K562 (cell line): ENCODE data around the gene LPCAT3. TPM values are rescaled to one million over a fixed set of nuclear protein-coding genes. Genes with fewer than 3 reads are reported as not detected.

Experiments
- ATAC-seq: fragments of 200-7000 bp; cut with Tn5 transposase; 3 replicates; pipeline ENCODE4 v1.9.1; 2020; ENCODE audit warnings: moderate library complexity
- BruUV-seq: library from RNA; stranded (reverse); fragments of 400-500 nt; replicated peaks from 2 replicates; lab custom pipeline; 2021; lab: Mats Ljungman, UMichigan
- CTCF ChIA-PET: fragments of 300-600 bp; formaldehyde crosslinking; extraction: SDS; loops from one replicate; lab custom pipeline; 2021; ENCODE audit warnings: low intra/inter-chr PET ratio; lab: Yijun Ruan, JAX
- POLR2A ChIA-PET: fragments of 300-600, 350-650 bp; sonication (Branson Sonifier 250); formaldehyde crosslinking; extraction: SDS; loops from one replicate; lab custom pipeline; 2021; ENCODE audit warnings: antibody characterized with exemption, inconsistent platforms; lab: Yijun Ruan, JAX
- DNase-seq, 4 experiments: peaks; one replicate each; pipeline versions ENCODE4 v3.0.0 to v3.0.0-alpha.2; 2011 to 2018; ENCODE audit warnings: low spot score in 3 of 4, mixed read lengths in 3 of 4; ENCODE audit errors: extremely low read depth in 1 of 4
- FAIRE-seq: peaks from 2 replicates; lab custom pipeline; 2011; peaks lifted over from hg19 to GRCh38; lab: Jason Lieb, UNC
- H2AFZ ChIP-seq: 2 replicates; pipeline ENCODE4 v1.6.0; 2011; ENCODE audit warnings: low read depth, low read length, control low read depth, inconsistent platforms
- H3K27ac ChIP-seq: fragments of 200-600 bp; 3 replicates; pipeline ENCODE4 v1.8.0; 2011; ENCODE audit warnings: low read depth, mild to moderate bottlenecking, control low read depth, inconsistent platforms, low read length, moderate library complexity, mixed read lengths; ENCODE audit errors: extremely low read depth
- H3K27me3 ChIP-seq, 2 experiments: fragments of 300-600 bp in 1 of 2; 2 replicates in 1 of 2; 3 replicates in 1 of 2; pipeline versions ENCODE4 v1.6.0 to v1.8.0; 2011; ENCODE audit warnings: inconsistent platforms in 2 of 2, low read length in 2 of 2, mild to moderate bottlenecking in 1 of 2, mixed read lengths in 1 of 2, moderate library complexity in 1 of 2; ENCODE audit not compliant: control insufficient read depth in 2 of 2, insufficient read depth in 2 of 2
- H3K36me3 ChIP-seq: fragments of 300-600 bp; 3 replicates; pipeline ENCODE4 v1.8.0; 2011; ENCODE audit warnings: mild to moderate bottlenecking, low read length, inconsistent platforms; ENCODE audit not compliant: control insufficient read depth, insufficient read depth
- H3K4me1 ChIP-seq, 2 experiments: fragments of 200-600 bp in 1 of 2; replicated peaks in 1 of 2; 2 replicates in 1 of 2; 3 replicates in 1 of 2; pipeline versions ENCODE4 v1.5.1 to v1.8.0; 2011; ENCODE audit warnings: inconsistent platforms in 2 of 2, low read length in 2 of 2, mild to moderate bottlenecking in 1 of 2, mixed read lengths in 1 of 2, moderate library complexity in 1 of 2; ENCODE audit not compliant: control insufficient read depth in 2 of 2, insufficient read depth in 2 of 2
- H3K4me2 ChIP-seq: 2 replicates; pipeline ENCODE4 v1.6.1; 2011; ENCODE audit warnings: low read length, control low read depth, inconsistent platforms, mixed read lengths; ENCODE audit not compliant: insufficient read depth
- H3K4me3 ChIP-seq: fragments of 200-600 bp; sonication (generic), shearing (Covaris generic); 2 replicates; pipeline ENCODE4 v1.5.1; 2016; ENCODE audit warnings: control low read depth, inconsistent platforms
- H3K79me2 ChIP-seq: fragments of 200-600 bp; 3 replicates; pipeline ENCODE4 v1.8.0; 2011; ENCODE audit warnings: low read length, inconsistent platforms; ENCODE audit not compliant: control insufficient read depth, insufficient read depth
- H3K9ac ChIP-seq, 2 experiments: 2 replicates each; pipeline versions ENCODE4 v1.6.0 to v1.6.1; 2011; ENCODE audit warnings: low read depth in 2 of 2, low read length in 2 of 2, control low read depth in 1 of 2, inconsistent platforms in 1 of 2, mild to moderate bottlenecking in 1 of 2, mixed read lengths in 1 of 2; ENCODE audit not compliant: insufficient read depth in 1 of 2
- H3K9me1 ChIP-seq: one replicate; pipeline ENCODE4 v1.6.0; 2011; ENCODE audit warnings: inconsistent platforms, mild to moderate bottlenecking, low read length, moderate library complexity; ENCODE audit not compliant: control insufficient read depth, insufficient read depth
- H3K9me3 ChIP-seq: replicated peaks from 2 replicates; pipeline ENCODE4 v1.5.1; 2011; ENCODE audit warnings: low read depth, low read length, inconsistent platforms; ENCODE audit not compliant: control insufficient read depth, insufficient read depth
- H4K20me1 ChIP-seq: replicated peaks from 2 replicates; pipeline ENCODE4 v1.6.1; 2011; ENCODE audit warnings: low read length, inconsistent platforms, mixed read lengths; ENCODE audit not compliant: control insufficient read depth, insufficient read depth
- C11orf30 ChIP-seq: fragments of 450-650 bp; IDR thresholded peaks from 2 replicates; pipeline ENCODE4 v1.6.1; 2016; ENCODE audit warnings: low read depth, mild to moderate bottlenecking
- DNMT1 ChIP-seq: fragments of 450-650 bp; IDR thresholded peaks from 2 replicates; pipeline ENCODE4 v1.6.1; 2016; ENCODE audit warnings: antibody characterized with exemption, mild to moderate bottlenecking
- MAFF ChIP-seq: IDR thresholded peaks from 2 replicates; pipeline ENCODE4 v1.6.1; 2012; ENCODE audit warnings: low read length, improper control_type of control experiment
- MAFG ChIP-seq: fragments of 450-650 bp; conservative IDR thresholded peaks from 2 replicates; pipeline ENCODE4 v1.6.1; 2016; ENCODE audit warnings: missing genetic modification characterization, missing compliant biosample characterization
- MAFK ChIP-seq: IDR thresholded peaks from 2 replicates; pipeline ENCODE4 v1.6.1; 2011; ENCODE audit warnings: low read length, improper control_type of control experiment
- MYC ChIP-seq, 2 experiments: fragments of 250-450 bp in 1 of 2; sonication (Bioruptor Pico) in 1 of 2; IDR thresholded peaks; 2 replicates each; pipeline versions ENCODE4 v1.5.1 to v1.6.1; 2012 to 2021; ENCODE audit warnings: low read depth in 2 of 2, borderline replicate concordance in 1 of 2, improper control_type of control experiment in 1 of 2, low read length in 1 of 2, mild to moderate bottlenecking in 1 of 2, moderate library complexity in 1 of 2
- NCOA6 ChIP-seq: fragments of 450-650 bp; IDR thresholded peaks from 2 replicates; pipeline ENCODE4 v1.6.1; 2017; ENCODE audit warnings: mild to moderate bottlenecking
- NR2F6 ChIP-seq: fragments of 450-650 bp; formaldehyde crosslinking; IDR thresholded peaks from 2 replicates; pipeline ENCODE4 v1.4.0; 2020; ENCODE audit warnings: mild to moderate bottlenecking
- SNIP1 ChIP-seq: fragments of 450-650 bp; IDR thresholded peaks from 2 replicates; pipeline ENCODE4 v1.7.1; 2017; ENCODE audit warnings: low read depth, mild to moderate bottlenecking
- ZNF316 ChIP-seq: fragments of 450-650 bp; IDR thresholded peaks from 2 replicates; pipeline ENCODE4 v1.6.1; 2016
- WGBS: fragments of 100-300 bp; shearing (Covaris generic); methylation state at CpG from one replicate; pipeline ENCODE4 v1.1.6; 2016; ENCODE audit warnings: low coverage, mixed read lengths; ENCODE audit not compliant: insufficient coverage; ENCODE audit errors: missing lambda C conversion rate; 5-methylcytosine and 5-hydroxymethylcytosine counted together
- in situ Hi-C: fragments of 300-500 bp; cut with MboI; formaldehyde crosslinking; loops from 4 replicates; pipeline ENCODE4 v1.15.0; 2018; ENCODE audit warnings: inconsistent platforms, mixed read lengths
- intact Hi-C: fragments of 100-400 bp; cut with micrococcal nuclease; formaldehyde crosslinking; loops from 2 replicates; pipeline ENCODE4 v1.14.2; 2022
- polyA plus RNA-seq, 8 experiments: library from polyadenylated mRNA; depleted of rRNA in 4 of 8; stranded (reverse) in 5 of 8; unstranded in 3 of 8; fragments of >200 nt; fragmentation: Nextera tagmentation in 2 of 8; fragmentation: Illumina TruSeq in 1 of 8; extraction: Ambion mirVana in 2 of 8; extraction: Trizol in 1 of 8; gene quantifications; 2 replicates each; pipeline versions ENCODE4 v1.2.1 to v1.2.3, GENCODE V29; 2011 to 2014; ENCODE audit warnings: inconsistent platforms in 1 of 8, missing spikeins in 1 of 8
- total RNA-seq, 7 experiments: library from RNA; depleted of rRNA in 6 of 7; stranded (reverse); fragments of >200 nt in 6 of 7; fragmentation: Illumina TruSeq in 2 of 7; extraction: Trizol in 2 of 7; gene quantifications; 2 replicates each; pipeline versions ENCODE4 v1.2.1 to v1.2.3, GENCODE V29; 2011 to 2021; ENCODE audit warnings: low replicate concordance in 1 of 7
- TF ChIP-seq, protein P1 (sequence below): sonication (generic); formaldehyde crosslinking; IDR thresholded peaks from 2 replicates; pipeline ENCODE4 v1.8.0; 2023; ENCODE audit warnings: missing genetic modification reagents, mild to moderate bottlenecking, borderline replicate concordance
- TF ChIP-seq, protein P2 (sequence below): sonication (generic); formaldehyde crosslinking; IDR thresholded peaks from 2 replicates; pipeline ENCODE4 v1.8.1; 2023; ENCODE audit warnings: missing genetic modification reagents, mild to moderate bottlenecking, borderline replicate concordance

Gene LPCAT3
- total and polyA plus RNA-seq, 9 of the 15 experiments (the other 6 are each of a cell fraction or from before 2014, with no cell fraction given): 4.9 to 52.5 (median 25.3) TPM

- POLR2A ChIA-PET: interaction anchor here (0.6 kb wide), 1 partner anchor 74 kb away, joined by 4 read pairs; no protein-coding TSS in a partner anchor
Measured at GRCh38 chr12:7065073-7065623, 46.9 kb upstream of the LPCAT3 start.

More at GRCh38 chr12:7065073-7065623, 46.9 kb upstream of the LPCAT3 start:
- CTCF ChIA-PET: no interaction called here
- no peaks in the 10 kb centered on the region for H3K79me2 ChIP-seq
- DNase-seq (no peak), FAIRE-seq (no peak), ATAC-seq (no peak)
- no peak overlapping the region for H3K4me3 ChIP-seq
- no peak overlapping the region for H3K4me2 ChIP-seq
- no peaks in the 10 kb centered on the region for H3K9me1 ChIP-seq
- H3K9me3 ChIP-seq: no peaks in the 10 kb centered on the region
- in situ Hi-C loops: no loop called here
- no peaks in the 10 kb centered on the region for H3K36me3 ChIP-seq
- WGBS: 32% methylated on average over 7 of the region's 7 CpGs
- H4K20me1 ChIP-seq: no peaks in the 10 kb centered on the region
- no peaks in the 10 kb centered on the region for H3K27me3 ChIP-seq
- no peak overlapping the region for H3K9ac ChIP-seq
- TF ChIP-seq, protein P1, sequence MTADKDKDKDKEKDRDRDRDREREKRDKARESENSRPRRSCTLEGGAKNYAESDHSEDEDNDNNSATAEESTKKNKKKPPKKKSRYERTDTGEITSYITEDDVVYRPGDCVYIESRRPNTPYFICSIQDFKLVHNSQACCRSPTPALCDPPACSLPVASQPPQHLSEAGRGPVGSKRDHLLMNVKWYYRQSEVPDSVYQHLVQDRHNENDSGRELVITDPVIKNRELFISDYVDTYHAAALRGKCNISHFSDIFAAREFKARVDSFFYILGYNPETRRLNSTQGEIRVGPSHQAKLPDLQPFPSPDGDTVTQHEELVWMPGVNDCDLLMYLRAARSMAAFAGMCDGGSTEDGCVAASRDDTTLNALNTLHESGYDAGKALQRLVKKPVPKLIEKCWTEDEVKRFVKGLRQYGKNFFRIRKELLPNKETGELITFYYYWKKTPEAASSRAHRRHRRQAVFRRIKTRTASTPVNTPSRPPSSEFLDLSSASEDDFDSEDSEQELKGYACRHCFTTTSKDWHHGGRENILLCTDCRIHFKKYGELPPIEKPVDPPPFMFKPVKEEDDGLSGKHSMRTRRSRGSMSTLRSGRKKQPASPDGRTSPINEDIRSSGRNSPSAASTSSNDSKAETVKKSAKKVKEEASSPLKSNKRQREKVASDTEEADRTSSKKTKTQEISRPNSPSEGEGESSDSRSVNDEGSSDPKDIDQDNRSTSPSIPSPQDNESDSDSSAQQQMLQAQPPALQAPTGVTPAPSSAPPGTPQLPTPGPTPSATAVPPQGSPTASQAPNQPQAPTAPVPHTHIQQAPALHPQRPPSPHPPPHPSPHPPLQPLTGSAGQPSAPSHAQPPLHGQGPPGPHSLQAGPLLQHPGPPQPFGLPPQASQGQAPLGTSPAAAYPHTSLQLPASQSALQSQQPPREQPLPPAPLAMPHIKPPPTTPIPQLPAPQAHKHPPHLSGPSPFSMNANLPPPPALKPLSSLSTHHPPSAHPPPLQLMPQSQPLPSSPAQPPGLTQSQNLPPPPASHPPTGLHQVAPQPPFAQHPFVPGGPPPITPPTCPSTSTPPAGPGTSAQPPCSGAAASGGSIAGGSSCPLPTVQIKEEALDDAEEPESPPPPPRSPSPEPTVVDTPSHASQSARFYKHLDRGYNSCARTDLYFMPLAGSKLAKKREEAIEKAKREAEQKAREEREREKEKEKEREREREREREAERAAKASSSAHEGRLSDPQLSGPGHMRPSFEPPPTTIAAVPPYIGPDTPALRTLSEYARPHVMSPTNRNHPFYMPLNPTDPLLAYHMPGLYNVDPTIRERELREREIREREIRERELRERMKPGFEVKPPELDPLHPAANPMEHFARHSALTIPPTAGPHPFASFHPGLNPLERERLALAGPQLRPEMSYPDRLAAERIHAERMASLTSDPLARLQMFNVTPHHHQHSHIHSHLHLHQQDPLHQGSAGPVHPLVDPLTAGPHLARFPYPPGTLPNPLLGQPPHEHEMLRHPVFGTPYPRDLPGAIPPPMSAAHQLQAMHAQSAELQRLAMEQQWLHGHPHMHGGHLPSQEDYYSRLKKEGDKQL (CRISPR knock-in tag): no peak
- no peak for TF ChIP-seq MYC (IDR thresholded peaks at IDR 0.05; ENCODE audit: low read depth, low read length)
- TF ChIP-seq MYC (CRISPR knock-in tag; IDR thresholded peaks at IDR 0.05; ENCODE audit: borderline replicate concordance, low read depth): no peak
- TF ChIP-seq, protein P2, sequence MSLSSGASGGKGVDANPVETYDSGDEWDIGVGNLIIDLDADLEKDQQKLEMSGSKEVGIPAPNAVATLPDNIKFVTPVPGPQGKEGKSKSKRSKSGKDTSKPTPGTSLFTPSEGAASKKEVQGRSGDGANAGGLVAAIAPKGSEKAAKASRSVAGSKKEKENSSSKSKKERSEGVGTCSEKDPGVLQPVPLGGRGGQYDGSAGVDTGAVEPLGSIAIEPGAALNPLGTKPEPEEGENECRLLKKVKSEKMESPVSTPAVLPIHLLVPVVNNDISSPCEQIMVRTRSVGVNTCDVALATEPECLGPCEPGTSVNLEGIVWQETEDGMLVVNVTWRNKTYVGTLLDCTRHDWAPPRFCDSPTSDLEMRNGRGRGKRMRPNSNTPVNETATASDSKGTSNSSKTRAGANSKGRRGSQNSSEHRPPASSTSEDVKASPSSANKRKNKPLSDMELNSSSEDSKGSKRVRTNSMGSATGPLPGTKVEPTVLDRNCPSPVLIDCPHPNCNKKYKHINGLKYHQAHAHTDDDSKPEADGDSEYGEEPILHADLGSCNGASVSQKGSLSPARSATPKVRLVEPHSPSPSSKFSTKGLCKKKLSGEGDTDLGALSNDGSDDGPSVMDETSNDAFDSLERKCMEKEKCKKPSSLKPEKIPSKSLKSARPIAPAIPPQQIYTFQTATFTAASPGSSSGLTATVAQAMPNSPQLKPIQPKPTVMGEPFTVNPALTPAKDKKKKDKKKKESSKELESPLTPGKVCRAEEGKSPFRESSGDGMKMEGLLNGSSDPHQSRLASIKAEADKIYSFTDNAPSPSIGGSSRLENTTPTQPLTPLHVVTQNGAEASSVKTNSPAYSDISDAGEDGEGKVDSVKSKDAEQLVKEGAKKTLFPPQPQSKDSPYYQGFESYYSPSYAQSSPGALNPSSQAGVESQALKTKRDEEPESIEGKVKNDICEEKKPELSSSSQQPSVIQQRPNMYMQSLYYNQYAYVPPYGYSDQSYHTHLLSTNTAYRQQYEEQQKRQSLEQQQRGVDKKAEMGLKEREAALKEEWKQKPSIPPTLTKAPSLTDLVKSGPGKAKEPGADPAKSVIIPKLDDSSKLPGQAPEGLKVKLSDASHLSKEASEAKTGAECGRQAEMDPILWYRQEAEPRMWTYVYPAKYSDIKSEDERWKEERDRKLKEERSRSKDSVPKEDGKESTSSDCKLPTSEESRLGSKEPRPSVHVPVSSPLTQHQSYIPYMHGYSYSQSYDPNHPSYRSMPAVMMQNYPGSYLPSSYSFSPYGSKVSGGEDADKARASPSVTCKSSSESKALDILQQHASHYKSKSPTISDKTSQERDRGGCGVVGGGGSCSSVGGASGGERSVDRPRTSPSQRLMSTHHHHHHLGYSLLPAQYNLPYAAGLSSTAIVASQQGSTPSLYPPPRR (CRISPR knock-in tag): no peak
- TF ChIP-seq C11orf30: peak; percentile 58; the same call in 1 of the 2 replicates
- TF ChIP-seq SNIP1: no peak
- no peak for TF ChIP-seq NCOA6
- peak; percentile 44; the same call in 1 of the 2 replicates for TF ChIP-seq MAFF
- TF ChIP-seq MAFK: peak; percentile 35; the same call in 1 of the 2 replicates
- peak; percentile 32; the same call in 1 of the 2 replicates for TF ChIP-seq MAFG (tag)
- TF ChIP-seq NR2F6 (CRISPR knock-in tag): no peak
- no peak for TF ChIP-seq DNMT1
- TF ChIP-seq ZNF316: peak; percentile 70
- TF ChIP-seq, all 486 proteins: peak for 5
- BruUV-seq: no TSS peak
- intact Hi-C loops: no loop called here
- Histone ChIP-seq H2AFZ (no peak overlapping the region), H3K4me1 (peaks cover 12 to 18% of the 10 kb centered on the region in 2 experiments; a peak in 3 of 5 replicates), H3K27ac (no peak overlapping the region)
